ENCODE results near the gene OXT.

Gene OXT

DNA sequence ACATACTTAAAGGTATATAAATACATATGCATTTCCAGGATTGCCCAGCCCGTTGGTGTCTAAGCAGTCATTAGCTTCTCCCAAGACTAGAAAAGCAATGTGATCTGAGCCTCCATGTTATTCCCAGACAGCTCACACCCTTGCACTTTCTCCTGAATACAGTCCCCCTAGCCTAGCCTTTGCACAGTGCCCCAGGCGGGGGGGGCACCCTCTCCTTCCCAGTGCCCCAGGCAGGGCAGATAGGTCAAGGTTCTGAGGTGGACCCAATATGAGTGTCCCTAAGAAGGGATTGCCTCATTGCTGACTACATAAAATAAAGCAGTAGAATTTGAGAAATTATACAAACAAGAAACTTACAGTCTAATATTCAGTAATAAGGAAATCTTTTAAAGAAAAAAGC is 43.4 kb upstream of the OXT start:
- Histone ChIP-seq H3K27ac (replicated peaks; ENCODE audit: low read length) (no peak overlapping the region), H3K4ac (ENCODE audit: low read length) (no peak overlapping the region), H2AK5ac (ENCODE audit: low read depth, low read length) (no peak overlapping the region), H3K79me1 (ENCODE audit: low read depth, low read length) (no peaks in the 10 kb centered on the region), H3K36me3 (replicated peaks in 1 of 2; ENCODE audit: control insufficient read depth in 2 of 2, insufficient read depth in 2 of 2, low read length in 2 of 2) (peaks cover 51 to 93% of the 10 kb centered on the region in 2 donors), H4K8ac (ENCODE audit: low read depth, low read length) (no peak overlapping the region), H3K4me1 (ENCODE audit: control insufficient read depth in 2 of 2, insufficient read depth in 1 of 2, low read depth in 1 of 2, low read length in 2 of 2) (no peaks in the 10 kb centered on the region), H2BK120ac (ENCODE audit: low read depth, low read length) (no peak overlapping the region), H3K4me3 (ENCODE audit: low read length in 2 of 2) (no peak overlapping the region), H3K4me2 (ENCODE audit: insufficient read depth, low read length, poor library complexity, severe bottlenecking) (no peak overlapping the region), H2BK5ac (ENCODE audit: low read length) (no peak overlapping the region), H3K27me3 (ENCODE audit: control insufficient read depth in 3 of 3, insufficient read depth in 3 of 3, low read depth in 1 of 3, low read length in 3 of 3) (no peaks in the 10 kb centered on the region), H3K14ac (ENCODE audit: low read length) (no peak overlapping the region), H4K91ac (ENCODE audit: low read depth, low read length, poor library complexity) (no peak overlapping the region), H2BK15ac (ENCODE audit: low read length) (no peak overlapping the region), H3K9ac (ENCODE audit: low read depth, low read length, poor library complexity) (no peak overlapping the region), H2AFZ (ENCODE audit: low read length) (no peak overlapping the region), H3K18ac (ENCODE audit: low read length) (no peak overlapping the region), H3K9me3 (replicated peaks in 1 of 2; ENCODE audit: control insufficient read depth in 2 of 2, insufficient read depth in 1 of 2, low read depth in 1 of 2, low read length in 2 of 2) (no peaks in the 10 kb centered on the region), H3K23ac (ENCODE audit: low read depth, low read length, poor library complexity) (no peak overlapping the region), H2BK12ac (ENCODE audit: low read length) (no peak overlapping the region)
- no CpG with 5 or more reads among the region's 2 CpGs for WGBS, 2 donors (ENCODE audit: extremely low coverage in 2 of 2, insufficient read length in 2 of 2, insufficient replicate concordance in 1 of 2)
- DNase-seq (ENCODE audit: low spot score) = no peak

- peaks cover 54 to 90% of the 10 kb centered on the region in 2 donors for H3K36me3 ChIP-seq (replicated peaks in 1 of 2; ENCODE audit: control insufficient read depth in 2 of 2, insufficient read depth in 2 of 2, low read length in 2 of 2)
- WGBS, 2 donors (ENCODE audit: extremely low coverage in 2 of 2, insufficient read length in 2 of 2, insufficient replicate concordance in 1 of 2) = no CpG with 5 or more reads among the region's 3 CpGs
Measured at GRCh38 chr20:3031524-3032147, 39.8 kb upstream of the OXT start.

DNA sequence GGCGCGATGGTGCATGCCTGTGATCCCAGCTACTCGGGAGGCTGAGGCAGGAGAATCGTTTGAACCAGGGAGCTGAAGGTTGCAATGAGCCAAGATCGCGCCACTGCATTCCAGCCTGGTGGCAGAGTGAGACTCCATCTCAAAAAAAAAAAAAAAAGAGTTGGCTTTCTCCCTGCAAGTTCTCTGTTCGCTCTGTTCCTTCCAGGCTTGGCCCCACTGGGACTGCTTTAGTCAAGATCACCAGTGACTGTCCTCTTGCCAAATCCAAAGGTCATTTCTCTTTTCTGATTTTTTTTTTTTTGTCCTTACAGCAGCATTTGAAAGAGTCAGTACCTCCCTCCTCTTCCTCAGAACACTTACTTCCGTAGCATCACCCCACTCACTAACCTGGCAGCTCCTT is 38.8 kb upstream of the OXT start:
- peaks cover 54 to 90% of the 10 kb centered on the region in 2 donors for H3K36me3 ChIP-seq (replicated peaks in 1 of 2; ENCODE audit: control insufficient read depth in 2 of 2, insufficient read depth in 2 of 2, low read length in 2 of 2)
- no peak overlapping the region for H3K9ac ChIP-seq (ENCODE audit: low read depth, low read length, poor library complexity)
- no CpG with 5 or more reads among the region's 8 CpGs for WGBS, 2 donors (ENCODE audit: extremely low coverage in 2 of 2, insufficient read length in 2 of 2, insufficient replicate concordance in 1 of 2)

More at GRCh38 chr20:3031524-3032147, 39.8 kb upstream of the OXT start:
- H3K9me3 ChIP-seq (replicated peaks in 1 of 2; ENCODE audit: control insufficient read depth in 2 of 2, insufficient read depth in 1 of 2, low read depth in 1 of 2, low read length in 2 of 2) = peaks cover 0 to 2% of the 10 kb centered on the region in 2 donors
- no peak overlapping the region for H2BK12ac ChIP-seq (ENCODE audit: low read length)
- H2BK120ac ChIP-seq (ENCODE audit: low read depth, low read length) = no peak overlapping the region
- no peak overlapping the region for H2BK15ac ChIP-seq (ENCODE audit: low read length)
- H3K4ac ChIP-seq (ENCODE audit: low read length) = no peak overlapping the region
- H3K18ac ChIP-seq (ENCODE audit: low read length) = no peak overlapping the region
- no peak overlapping the region for H3K27ac ChIP-seq (replicated peaks; ENCODE audit: low read length)
- no peak overlapping the region for H3K9ac ChIP-seq (ENCODE audit: low read depth, low read length, poor library complexity)
- H3K79me1 ChIP-seq (ENCODE audit: low read depth, low read length) = no peaks in the 10 kb centered on the region
- H3K4me3 ChIP-seq (ENCODE audit: low read length in 2 of 2) = no peak overlapping the region
- H2BK5ac ChIP-seq (ENCODE audit: low read length) = no peak overlapping the region
- no peak overlapping the region for H2AK5ac ChIP-seq (ENCODE audit: low read depth, low read length)
- H4K8ac ChIP-seq (ENCODE audit: low read depth, low read length) = no peak overlapping the region
- H3K27me3 ChIP-seq (ENCODE audit: control insufficient read depth in 3 of 3, insufficient read depth in 3 of 3, low read depth in 1 of 3, low read length in 3 of 3) = no peaks in the 10 kb centered on the region
- H3K4me2 ChIP-seq (ENCODE audit: insufficient read depth, low read length, poor library complexity, severe bottlenecking) = no peak overlapping the region
- H3K23ac ChIP-seq (ENCODE audit: low read depth, low read length, poor library complexity) = no peak overlapping the region
- no peak overlapping the region for H2AFZ ChIP-seq (ENCODE audit: low read length)
- no peak overlapping the region for H4K91ac ChIP-seq (ENCODE audit: low read depth, low read length, poor library complexity)
- no peaks in the 10 kb centered on the region for H3K4me1 ChIP-seq (ENCODE audit: control insufficient read depth in 2 of 2, insufficient read depth in 1 of 2, low read depth in 1 of 2, low read length in 2 of 2)
- DNase-seq (ENCODE audit: low spot score) = no peak
- no peak overlapping the region for H3K14ac ChIP-seq (ENCODE audit: low read length)

DNA sequence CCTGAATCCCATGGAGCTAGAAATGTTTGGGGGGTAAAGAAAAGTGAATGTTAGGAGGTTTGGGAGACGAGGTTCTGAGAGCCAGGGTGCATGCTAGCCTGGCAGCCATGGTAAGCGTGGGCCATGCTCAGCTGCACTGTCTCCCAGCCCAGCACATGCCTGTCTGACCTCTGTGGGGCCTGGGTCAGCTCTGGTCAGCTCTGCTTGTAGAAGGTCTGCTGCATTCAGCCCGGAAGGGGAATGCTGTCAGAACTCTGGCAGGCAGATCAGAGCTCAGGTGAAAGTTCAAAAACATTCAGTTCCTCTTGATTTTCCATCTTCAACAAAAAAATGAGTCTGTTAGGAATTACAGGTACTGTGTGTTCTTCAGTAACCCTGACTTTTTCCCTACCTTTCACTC is 33.8 kb upstream of the OXT start:
- WGBS, 2 donors (ENCODE audit: extremely low coverage in 2 of 2, insufficient read length in 2 of 2, insufficient replicate concordance in 1 of 2) = no CpG with 5 or more reads among the region's 3 CpGs
- H3K4me3 ChIP-seq (ENCODE audit: low read length in 2 of 2) = no peak overlapping the region
- no peak overlapping the region for H3K27ac ChIP-seq (replicated peaks; ENCODE audit: low read length)
- no peak overlapping the region for H4K91ac ChIP-seq (ENCODE audit: low read depth, low read length, poor library complexity)
- H3K9ac ChIP-seq (ENCODE audit: low read depth, low read length, poor library complexity) = no peak overlapping the region
- H3K36me3 ChIP-seq (replicated peaks in 1 of 2; ENCODE audit: control insufficient read depth in 2 of 2, insufficient read depth in 2 of 2, low read length in 2 of 2) = peaks cover 49 to 91% of the 10 kb centered on the region in 2 donors
- H2BK15ac ChIP-seq (ENCODE audit: low read length) = no peak overlapping the region
- H3K4ac ChIP-seq (ENCODE audit: low read length) = no peak overlapping the region
- no peak overlapping the region for H4K8ac ChIP-seq (ENCODE audit: low read depth, low read length)
- H3K4me2 ChIP-seq (ENCODE audit: insufficient read depth, low read length, poor library complexity, severe bottlenecking) = no peak overlapping the region
- H2AFZ ChIP-seq (ENCODE audit: low read length) = no peak overlapping the region
- H3K14ac ChIP-seq (ENCODE audit: low read length) = no peak overlapping the region
- H2AK5ac ChIP-seq (ENCODE audit: low read depth, low read length) = no peak overlapping the region
- H3K9me3 ChIP-seq (replicated peaks in 1 of 2; ENCODE audit: control insufficient read depth in 2 of 2, insufficient read depth in 1 of 2, low read depth in 1 of 2, low read length in 2 of 2) = peaks cover 0 to 2% of the 10 kb centered on the region in 2 donors
- H2BK12ac ChIP-seq (ENCODE audit: low read length) = no peak overlapping the region
- peaks cover 0 to 3% of the 10 kb centered on the region in 2 donors for H3K4me1 ChIP-seq (ENCODE audit: control insufficient read depth in 2 of 2, insufficient read depth in 1 of 2, low read depth in 1 of 2, low read length in 2 of 2)
- no peaks in the 10 kb centered on the region for H3K27me3 ChIP-seq (ENCODE audit: control insufficient read depth in 3 of 3, insufficient read depth in 3 of 3, low read depth in 1 of 3, low read length in 3 of 3)
- no peak overlapping the region for H3K18ac ChIP-seq (ENCODE audit: low read length)
- H3K23ac ChIP-seq (ENCODE audit: low read depth, low read length, poor library complexity) = no peak overlapping the region
- no peak overlapping the region for H2BK5ac ChIP-seq (ENCODE audit: low read length)
- no peak overlapping the region for H2BK120ac ChIP-seq (ENCODE audit: low read depth, low read length)
- DNase-seq (ENCODE audit: low spot score) = no peak
- H3K79me1 ChIP-seq (ENCODE audit: low read depth, low read length) = no peaks in the 10 kb centered on the region

More for the DNA sequence above, 38.8 kb upstream of the OXT start:
- Histone ChIP-seq H3K4me2 (ENCODE audit: insufficient read depth, low read length, poor library complexity, severe bottlenecking) (no peak overlapping the region), H3K79me1 (ENCODE audit: low read depth, low read length) (no peaks in the 10 kb centered on the region), H3K4me3 (ENCODE audit: low read length in 2 of 2) (no peak overlapping the region), H2BK12ac (ENCODE audit: low read length) (no peak overlapping the region), H3K27ac (replicated peaks; ENCODE audit: low read length) (no peak overlapping the region), H2AK5ac (ENCODE audit: low read depth, low read length) (no peak overlapping the region), H2BK120ac (ENCODE audit: low read depth, low read length) (no peak overlapping the region), H4K8ac (ENCODE audit: low read depth, low read length) (no peak overlapping the region), H3K4ac (ENCODE audit: low read length) (no peak overlapping the region), H3K14ac (ENCODE audit: low read length) (no peak overlapping the region), H2BK15ac (ENCODE audit: low read length) (no peak overlapping the region), H3K27me3 (ENCODE audit: control insufficient read depth in 3 of 3, insufficient read depth in 3 of 3, low read depth in 1 of 3, low read length in 3 of 3) (no peaks in the 10 kb centered on the region), H3K4me1 (ENCODE audit: control insufficient read depth in 2 of 2, insufficient read depth in 1 of 2, low read depth in 1 of 2, low read length in 2 of 2) (no peaks in the 10 kb centered on the region), H3K18ac (ENCODE audit: low read length) (no peak overlapping the region), H3K9me3 (replicated peaks in 1 of 2; ENCODE audit: control insufficient read depth in 2 of 2, insufficient read depth in 1 of 2, low read depth in 1 of 2, low read length in 2 of 2) (peaks cover 0 to 2% of the 10 kb centered on the region in 2 donors), H3K23ac (ENCODE audit: low read depth, low read length, poor library complexity) (no peak overlapping the region), H2AFZ (ENCODE audit: low read length) (no peak overlapping the region), H2BK5ac (ENCODE audit: low read length) (no peak overlapping the region), H4K91ac (ENCODE audit: low read depth, low read length, poor library complexity) (no peak overlapping the region)
- no peak for DNase-seq (ENCODE audit: low spot score)

All from neuronal stem cell (in vitro differentiated cells).